ENCODE data around the gene OR52E4. TPM values are rescaled to one million over a fixed set of nuclear protein-coding genes. Genes with fewer than 3 reads are reported as not detected.

Gene OR52E4
- total RNA-seq, 1 experiment from 2014 or later: not detected

DNA sequence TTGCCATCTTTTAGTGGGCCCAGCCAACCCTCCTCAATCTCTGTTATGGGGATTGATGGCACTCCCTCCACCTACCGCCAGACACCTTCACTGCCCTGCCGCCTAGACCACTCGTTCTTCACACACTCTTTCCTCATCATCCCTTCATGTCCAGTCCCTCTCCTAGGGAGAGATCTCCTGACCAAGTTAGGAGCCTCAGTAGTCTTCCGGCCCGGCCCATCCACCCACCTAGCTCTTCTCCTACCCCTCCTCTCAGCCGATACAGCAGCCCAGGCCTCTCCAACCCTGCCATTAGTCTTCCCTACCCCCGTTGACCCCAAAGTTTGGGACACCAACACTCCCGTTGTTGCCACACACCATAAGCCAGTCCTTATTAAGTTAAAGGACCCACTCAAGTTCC is 50.6 kb downstream of the OR52E4 start (continued):
- TF ChIP-seq, protein P1, sequence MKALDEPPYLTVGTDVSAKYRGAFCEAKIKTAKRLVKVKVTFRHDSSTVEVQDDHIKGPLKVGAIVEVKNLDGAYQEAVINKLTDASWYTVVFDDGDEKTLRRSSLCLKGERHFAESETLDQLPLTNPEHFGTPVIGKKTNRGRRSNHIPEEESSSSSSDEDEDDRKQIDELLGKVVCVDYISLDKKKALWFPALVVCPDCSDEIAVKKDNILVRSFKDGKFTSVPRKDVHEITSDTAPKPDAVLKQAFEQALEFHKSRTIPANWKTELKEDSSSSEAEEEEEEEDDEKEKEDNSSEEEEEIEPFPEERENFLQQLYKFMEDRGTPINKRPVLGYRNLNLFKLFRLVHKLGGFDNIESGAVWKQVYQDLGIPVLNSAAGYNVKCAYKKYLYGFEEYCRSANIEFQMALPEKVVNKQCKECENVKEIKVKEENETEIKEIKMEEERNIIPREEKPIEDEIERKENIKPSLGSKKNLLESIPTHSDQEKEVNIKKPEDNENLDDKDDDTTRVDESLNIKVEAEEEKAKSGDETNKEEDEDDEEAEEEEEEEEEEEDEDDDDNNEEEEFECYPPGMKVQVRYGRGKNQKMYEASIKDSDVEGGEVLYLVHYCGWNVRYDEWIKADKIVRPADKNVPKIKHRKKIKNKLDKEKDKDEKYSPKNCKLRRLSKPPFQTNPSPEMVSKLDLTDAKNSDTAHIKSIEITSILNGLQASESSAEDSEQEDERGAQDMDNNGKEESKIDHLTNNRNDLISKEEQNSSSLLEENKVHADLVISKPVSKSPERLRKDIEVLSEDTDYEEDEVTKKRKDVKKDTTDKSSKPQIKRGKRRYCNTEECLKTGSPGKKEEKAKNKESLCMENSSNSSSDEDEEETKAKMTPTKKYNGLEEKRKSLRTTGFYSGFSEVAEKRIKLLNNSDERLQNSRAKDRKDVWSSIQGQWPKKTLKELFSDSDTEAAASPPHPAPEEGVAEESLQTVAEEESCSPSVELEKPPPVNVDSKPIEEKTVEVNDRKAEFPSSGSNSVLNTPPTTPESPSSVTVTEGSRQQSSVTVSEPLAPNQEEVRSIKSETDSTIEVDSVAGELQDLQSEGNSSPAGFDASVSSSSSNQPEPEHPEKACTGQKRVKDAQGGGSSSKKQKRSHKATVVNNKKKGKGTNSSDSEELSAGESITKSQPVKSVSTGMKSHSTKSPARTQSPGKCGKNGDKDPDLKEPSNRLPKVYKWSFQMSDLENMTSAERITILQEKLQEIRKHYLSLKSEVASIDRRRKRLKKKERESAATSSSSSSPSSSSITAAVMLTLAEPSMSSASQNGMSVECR (CRISPR knock-in tag; IDR thresholded peaks at IDR 0.05; ENCODE audit: borderline replicate concordance): no peak
- TF ChIP-seq NR2C2 (CRISPR knock-in tag; IDR thresholded peaks at IDR 0.05): no peak
- no peak for TF ChIP-seq TP53 (CRISPR knock-in tag; IDR thresholded peaks at IDR 0.05)

- ATAC-seq (no peak), DNase-seq (ENCODE audit: low spot score) (no peak)
- no peak for TF ChIP-seq FOXJ3 (CRISPR knock-in tag; IDR thresholded peaks at IDR 0.05; ENCODE audit: borderline replicate concordance)
- TF ChIP-seq, protein P2, sequence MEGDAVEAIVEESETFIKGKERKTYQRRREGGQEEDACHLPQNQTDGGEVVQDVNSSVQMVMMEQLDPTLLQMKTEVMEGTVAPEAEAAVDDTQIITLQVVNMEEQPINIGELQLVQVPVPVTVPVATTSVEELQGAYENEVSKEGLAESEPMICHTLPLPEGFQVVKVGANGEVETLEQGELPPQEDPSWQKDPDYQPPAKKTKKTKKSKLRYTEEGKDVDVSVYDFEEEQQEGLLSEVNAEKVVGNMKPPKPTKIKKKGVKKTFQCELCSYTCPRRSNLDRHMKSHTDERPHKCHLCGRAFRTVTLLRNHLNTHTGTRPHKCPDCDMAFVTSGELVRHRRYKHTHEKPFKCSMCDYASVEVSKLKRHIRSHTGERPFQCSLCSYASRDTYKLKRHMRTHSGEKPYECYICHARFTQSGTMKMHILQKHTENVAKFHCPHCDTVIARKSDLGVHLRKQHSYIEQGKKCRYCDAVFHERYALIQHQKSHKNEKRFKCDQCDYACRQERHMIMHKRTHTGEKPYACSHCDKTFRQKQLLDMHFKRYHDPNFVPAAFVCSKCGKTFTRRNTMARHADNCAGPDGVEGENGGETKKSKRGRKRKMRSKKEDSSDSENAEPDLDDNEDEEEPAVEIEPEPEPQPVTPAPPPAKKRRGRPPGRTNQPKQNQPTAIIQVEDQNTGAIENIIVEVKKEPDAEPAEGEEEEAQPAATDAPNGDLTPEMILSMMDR (IDR thresholded peaks at IDR 0.05): no peak
- TF ChIP-seq ZNF121 (CRISPR knock-in tag; IDR thresholded peaks at IDR 0.05): no peak
- no peak for TF ChIP-seq NFE2L1 (CRISPR knock-in tag; IDR thresholded peaks at IDR 0.05)
- no peak for TF ChIP-seq ZNF317 (CRISPR knock-in tag; IDR thresholded peaks at IDR 0.05; ENCODE audit: borderline replicate concordance, low read depth)
- no peak for TF ChIP-seq ESRRA (CRISPR knock-in tag; IDR thresholded peaks at IDR 0.05; ENCODE audit: borderline replicate concordance)
- TF ChIP-seq, protein P3, sequence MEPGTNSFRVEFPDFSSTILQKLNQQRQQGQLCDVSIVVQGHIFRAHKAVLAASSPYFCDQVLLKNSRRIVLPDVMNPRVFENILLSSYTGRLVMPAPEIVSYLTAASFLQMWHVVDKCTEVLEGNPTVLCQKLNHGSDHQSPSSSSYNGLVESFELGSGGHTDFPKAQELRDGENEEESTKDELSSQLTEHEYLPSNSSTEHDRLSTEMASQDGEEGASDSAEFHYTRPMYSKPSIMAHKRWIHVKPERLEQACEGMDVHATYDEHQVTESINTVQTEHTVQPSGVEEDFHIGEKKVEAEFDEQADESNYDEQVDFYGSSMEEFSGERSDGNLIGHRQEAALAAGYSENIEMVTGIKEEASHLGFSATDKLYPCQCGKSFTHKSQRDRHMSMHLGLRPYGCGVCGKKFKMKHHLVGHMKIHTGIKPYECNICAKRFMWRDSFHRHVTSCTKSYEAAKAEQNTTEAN (CRISPR knock-in tag; IDR thresholded peaks at IDR 0.05): no peak
- no peak for TF ChIP-seq FOXK1 (CRISPR knock-in tag; IDR thresholded peaks at IDR 0.05)
- TF ChIP-seq CBFB (CRISPR knock-in tag; IDR thresholded peaks at IDR 0.05; ENCODE audit: low read depth): no peak
- TF ChIP-seq, protein P4, sequence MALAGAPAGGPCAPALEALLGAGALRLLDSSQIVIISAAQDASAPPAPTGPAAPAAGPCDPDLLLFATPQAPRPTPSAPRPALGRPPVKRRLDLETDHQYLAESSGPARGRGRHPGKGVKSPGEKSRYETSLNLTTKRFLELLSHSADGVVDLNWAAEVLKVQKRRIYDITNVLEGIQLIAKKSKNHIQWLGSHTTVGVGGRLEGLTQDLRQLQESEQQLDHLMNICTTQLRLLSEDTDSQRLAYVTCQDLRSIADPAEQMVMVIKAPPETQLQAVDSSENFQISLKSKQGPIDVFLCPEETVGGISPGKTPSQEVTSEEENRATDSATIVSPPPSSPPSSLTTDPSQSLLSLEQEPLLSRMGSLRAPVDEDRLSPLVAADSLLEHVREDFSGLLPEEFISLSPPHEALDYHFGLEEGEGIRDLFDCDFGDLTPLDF (CRISPR knock-in tag; IDR thresholded peaks at IDR 0.05): no peak
- TF ChIP-seq, protein P5, sequence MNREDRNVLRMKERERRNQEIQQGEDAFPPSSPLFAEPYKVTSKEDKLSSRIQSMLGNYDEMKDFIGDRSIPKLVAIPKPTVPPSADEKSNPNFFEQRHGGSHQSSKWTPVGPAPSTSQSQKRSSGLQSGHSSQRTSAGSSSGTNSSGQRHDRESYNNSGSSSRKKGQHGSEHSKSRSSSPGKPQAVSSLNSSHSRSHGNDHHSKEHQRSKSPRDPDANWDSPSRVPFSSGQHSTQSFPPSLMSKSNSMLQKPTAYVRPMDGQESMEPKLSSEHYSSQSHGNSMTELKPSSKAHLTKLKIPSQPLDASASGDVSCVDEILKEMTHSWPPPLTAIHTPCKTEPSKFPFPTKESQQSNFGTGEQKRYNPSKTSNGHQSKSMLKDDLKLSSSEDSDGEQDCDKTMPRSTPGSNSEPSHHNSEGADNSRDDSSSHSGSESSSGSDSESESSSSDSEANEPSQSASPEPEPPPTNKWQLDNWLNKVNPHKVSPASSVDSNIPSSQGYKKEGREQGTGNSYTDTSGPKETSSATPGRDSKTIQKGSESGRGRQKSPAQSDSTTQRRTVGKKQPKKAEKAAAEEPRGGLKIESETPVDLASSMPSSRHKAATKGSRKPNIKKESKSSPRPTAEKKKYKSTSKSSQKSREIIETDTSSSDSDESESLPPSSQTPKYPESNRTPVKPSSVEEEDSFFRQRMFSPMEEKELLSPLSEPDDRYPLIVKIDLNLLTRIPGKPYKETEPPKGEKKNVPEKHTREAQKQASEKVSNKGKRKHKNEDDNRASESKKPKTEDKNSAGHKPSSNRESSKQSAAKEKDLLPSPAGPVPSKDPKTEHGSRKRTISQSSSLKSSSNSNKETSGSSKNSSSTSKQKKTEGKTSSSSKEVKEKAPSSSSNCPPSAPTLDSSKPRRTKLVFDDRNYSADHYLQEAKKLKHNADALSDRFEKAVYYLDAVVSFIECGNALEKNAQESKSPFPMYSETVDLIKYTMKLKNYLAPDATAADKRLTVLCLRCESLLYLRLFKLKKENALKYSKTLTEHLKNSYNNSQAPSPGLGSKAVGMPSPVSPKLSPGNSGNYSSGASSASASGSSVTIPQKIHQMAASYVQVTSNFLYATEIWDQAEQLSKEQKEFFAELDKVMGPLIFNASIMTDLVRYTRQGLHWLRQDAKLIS (CRISPR knock-in tag; IDR thresholded peaks at IDR 0.05; ENCODE audit: borderline replicate concordance): no peak
- no peak for TF ChIP-seq SMAD3 (CRISPR knock-in tag; IDR thresholded peaks at IDR 0.05; ENCODE audit: borderline replicate concordance)
- TF ChIP-seq, protein P6, sequence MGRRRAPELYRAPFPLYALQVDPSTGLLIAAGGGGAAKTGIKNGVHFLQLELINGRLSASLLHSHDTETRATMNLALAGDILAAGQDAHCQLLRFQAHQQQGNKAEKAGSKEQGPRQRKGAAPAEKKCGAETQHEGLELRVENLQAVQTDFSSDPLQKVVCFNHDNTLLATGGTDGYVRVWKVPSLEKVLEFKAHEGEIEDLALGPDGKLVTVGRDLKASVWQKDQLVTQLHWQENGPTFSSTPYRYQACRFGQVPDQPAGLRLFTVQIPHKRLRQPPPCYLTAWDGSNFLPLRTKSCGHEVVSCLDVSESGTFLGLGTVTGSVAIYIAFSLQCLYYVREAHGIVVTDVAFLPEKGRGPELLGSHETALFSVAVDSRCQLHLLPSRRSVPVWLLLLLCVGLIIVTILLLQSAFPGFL (CRISPR knock-in tag; IDR thresholded peaks at IDR 0.05; ENCODE audit: borderline replicate concordance): no peak
- no peaks in the 10 kb centered on the region for H3K4me1 Mint-ChIP-seq
- peaks cover 68% of the 10 kb centered on the region for H3K9me3 Mint-ChIP-seq
- H3K36me3 Mint-ChIP-seq: peaks cover 30% of the 10 kb centered on the region
- ChIA-PET POLR2A (no interaction called here), CTCF (no interaction called here)
- no peak overlapping the region for H3K27ac Mint-ChIP-seq
- H3K4me3 Mint-ChIP-seq: no peak overlapping the region
- H3K27me3 Mint-ChIP-seq (ENCODE audit: low read depth): peaks cover 20% of the 10 kb centered on the region
Observed at GRCh38 chr11:5932671-5933070, 52.2 kb downstream of the OR52E4 start.
